Lower leg skin (tissue), 3 donors: ENCODE measurements around the gene SMS.

ENCODE experiments used
- POLR2A ChIP-seq, 2 donors: fragments of 450-650 bp; IDR thresholded peaks; one replicate each; pipeline ENCODE4 v1.6.1; 2016 to 2017; ENCODE audit warnings: antibody characterized with exemption in 2 of 2, mild to moderate bottlenecking in 1 of 2, moderate library complexity in 1 of 2
- TF ChIP-seq, protein P1 (sequence below), 3 donors: fragments of 450-650 bp; IDR thresholded peaks; one replicate each; pipeline ENCODE4 v1.5.1; 2016; ENCODE audit warnings: antibody characterized with exemption in 3 of 3, mild to moderate bottlenecking in 3 of 3, moderate library complexity in 2 of 3

- TF ChIP-seq, protein P1, sequence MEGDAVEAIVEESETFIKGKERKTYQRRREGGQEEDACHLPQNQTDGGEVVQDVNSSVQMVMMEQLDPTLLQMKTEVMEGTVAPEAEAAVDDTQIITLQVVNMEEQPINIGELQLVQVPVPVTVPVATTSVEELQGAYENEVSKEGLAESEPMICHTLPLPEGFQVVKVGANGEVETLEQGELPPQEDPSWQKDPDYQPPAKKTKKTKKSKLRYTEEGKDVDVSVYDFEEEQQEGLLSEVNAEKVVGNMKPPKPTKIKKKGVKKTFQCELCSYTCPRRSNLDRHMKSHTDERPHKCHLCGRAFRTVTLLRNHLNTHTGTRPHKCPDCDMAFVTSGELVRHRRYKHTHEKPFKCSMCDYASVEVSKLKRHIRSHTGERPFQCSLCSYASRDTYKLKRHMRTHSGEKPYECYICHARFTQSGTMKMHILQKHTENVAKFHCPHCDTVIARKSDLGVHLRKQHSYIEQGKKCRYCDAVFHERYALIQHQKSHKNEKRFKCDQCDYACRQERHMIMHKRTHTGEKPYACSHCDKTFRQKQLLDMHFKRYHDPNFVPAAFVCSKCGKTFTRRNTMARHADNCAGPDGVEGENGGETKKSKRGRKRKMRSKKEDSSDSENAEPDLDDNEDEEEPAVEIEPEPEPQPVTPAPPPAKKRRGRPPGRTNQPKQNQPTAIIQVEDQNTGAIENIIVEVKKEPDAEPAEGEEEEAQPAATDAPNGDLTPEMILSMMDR (IDR thresholded peaks at IDR 0.05), result no peak
- no peak for TF ChIP-seq POLR2A (IDR thresholded peaks at IDR 0.05)
Measured at GRCh38 chrX:22026731-22027130, 86.2 kb downstream of the SMS start.
